Stimulated activated CD4-positive, alpha-beta T cell treated with anti-CD3 and anti-CD28 coated beads, Interleukin-2, amount 100 ng/mL, for 48 hours (primary cell): ENCODE measurements around the gene ARID3B.
"Not testable (repeated sequence)": the region's sequence is repeated elsewhere in the genome, so short reads cannot be mapped to it uniquely, and the experiment has no call there.

Experiments
- DNase-seq, 2 donors: peaks; one replicate each; pipeline ENCODE4 v3.0.0-alpha.2; 2020

Gene ARID3B

GRCh38 chr15:74569731-74570070 is 28.7 kb downstream of the ARID3B start:
- DNase-seq: no peak

- DNase-seq: no peak
Measured at GRCh38 chr15:74571191-74571590, 30.2 kb downstream of the ARID3B start.

- no peak for DNase-seq
Measured at GRCh38 chr15:74573987-74574386, 33.0 kb downstream of the ARID3B start.

GRCh38 chr15:74578496-74578994 is 37.5 kb downstream of the ARID3B start:
- DNase-seq: no peak

- no peak for DNase-seq
Measured at GRCh38 chr15:74579001-74579400, 38.0 kb downstream of the ARID3B start.

GRCh38 chr15:74580538-74581350 is 39.7 kb downstream of the ARID3B start:
- DNase-seq: no peak

GRCh38 chr15:74584204-74584603 is 43.2 kb downstream of the ARID3B start:
- no peak for DNase-seq

GRCh38 chr15:74584779-74585178 is 43.8 kb downstream of the ARID3B start:
- no peak for DNase-seq

GRCh38 chr15:74585191-74585590 is 44.2 kb downstream of the ARID3B start:
- no peak for DNase-seq

- no peak for DNase-seq
Measured at GRCh38 chr15:74585857-74586256, 44.8 kb downstream of the ARID3B start.

- DNase-seq: no peak
Measured at GRCh38 chr15:74589826-74590225, 48.8 kb downstream of the ARID3B start.

GRCh38 chr15:74592222-74592621 is 51.2 kb downstream of the ARID3B start:
- no peak for DNase-seq

- DNase-seq: no peak
Measured at GRCh38 chr15:74593122-74593521, 52.1 kb downstream of the ARID3B start.

- no peak for DNase-seq
Measured at GRCh38 chr15:74594455-74594854, 53.4 kb downstream of the ARID3B start.

- no peak for DNase-seq
Measured at GRCh38 chr15:74595271-74595670, 54.3 kb downstream of the ARID3B start.

- DNase-seq: not testable (repeated sequence)
Measured at GRCh38 chr15:74596736-74597135, 55.7 kb downstream of the ARID3B start.

GRCh38 chr15:74597146-74597705 is 56.2 kb downstream of the ARID3B start:
- not testable (repeated sequence) for DNase-seq

- peak; percentile 84 to 87 for DNase-seq
Measured at GRCh38 chr15:74598126-74598842, 57.3 kb downstream of the ARID3B start.

- DNase-seq: no peak
Measured at GRCh38 chr15:74599156-74599555, 58.1 kb downstream of the ARID3B start.

GRCh38 chr15:74603026-74603788 is 62.2 kb downstream of the ARID3B start:
- DNase-seq: no peak

GRCh38 chr15:74603789-74604705 is 63.0 kb downstream of the ARID3B start:
- DNase-seq: no peak
